Measurements from ENCODE around the gene SLC6A18.
A peak's percentile ranks its signal among the peaks of the same experiment; 100 is the strongest.

SLC6A18 gene

DNA sequence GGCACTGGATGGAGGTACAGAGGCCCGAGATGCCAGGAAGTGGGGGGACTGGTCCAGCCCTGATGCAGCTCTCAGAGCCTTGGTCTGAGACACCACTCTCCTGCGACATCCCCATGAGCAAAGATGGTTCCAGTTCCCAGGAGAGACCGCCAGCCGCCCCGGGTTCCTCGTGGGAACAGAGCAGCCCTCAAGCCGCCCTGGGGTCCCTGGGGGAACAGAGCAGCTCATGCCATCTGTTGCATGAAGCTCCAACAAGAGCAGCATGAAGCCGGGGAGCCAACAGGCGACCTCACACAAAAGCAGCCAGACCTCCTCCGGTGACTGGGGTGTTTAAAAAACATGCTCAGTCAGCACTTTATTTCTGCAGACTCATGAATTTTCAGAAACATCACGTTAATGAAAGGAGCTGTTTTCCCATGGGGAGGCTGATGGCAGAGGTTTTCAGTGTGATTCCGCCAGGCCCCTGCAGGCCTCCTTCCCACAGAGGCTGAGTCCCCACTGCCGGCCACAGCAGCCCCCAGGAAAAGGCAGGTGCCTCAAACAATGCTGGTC lies 6.2 kb downstream of the SLC6A18 start:
- no peak for DNase-seq (ENCODE audit: low read depth, low spot score)

DNA sequence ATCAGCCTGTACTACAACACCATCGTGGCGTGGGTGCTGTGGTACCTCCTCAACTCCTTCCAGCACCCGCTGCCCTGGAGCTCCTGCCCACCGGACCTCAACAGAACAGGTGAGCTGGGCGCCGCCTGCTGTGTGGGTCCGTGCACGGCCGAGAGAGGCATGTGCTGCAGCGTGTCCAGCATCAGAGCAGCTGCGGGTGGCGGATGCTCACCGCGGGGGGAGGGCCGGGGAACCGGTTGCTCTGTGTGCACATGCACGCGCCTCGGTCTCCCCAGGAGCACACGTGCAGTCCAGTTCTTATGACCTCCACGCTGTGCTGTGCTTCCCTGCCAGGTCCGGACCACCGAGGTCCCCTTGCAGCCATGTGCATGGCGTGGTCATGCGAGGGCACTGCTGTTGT lies 7.6 kb downstream of the SLC6A18 start:
- DNase-seq (ENCODE audit: low read depth, low spot score): no peak

DNA sequence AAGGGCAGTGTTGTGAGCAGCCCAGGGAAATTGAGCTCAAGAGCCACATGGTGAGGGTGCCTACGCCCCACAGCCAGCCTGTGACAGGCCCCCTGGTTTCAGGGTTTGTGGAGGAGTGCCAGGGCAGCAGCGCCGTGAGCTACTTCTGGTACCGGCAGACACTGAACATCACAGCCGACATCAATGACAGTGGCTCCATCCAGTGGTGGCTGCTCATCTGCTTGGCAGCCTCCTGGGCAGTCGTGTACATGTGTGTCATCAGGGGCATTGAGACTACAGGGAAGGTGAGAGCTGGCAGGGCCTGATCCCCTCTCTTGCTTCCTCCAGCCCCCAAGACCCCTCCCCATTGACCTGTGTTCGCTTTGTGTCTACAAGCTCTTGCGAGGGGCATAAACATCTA lies 10.2 kb downstream of the SLC6A18 start:
- DNase-seq (ENCODE audit: low read depth, low spot score): no peak

DNA sequence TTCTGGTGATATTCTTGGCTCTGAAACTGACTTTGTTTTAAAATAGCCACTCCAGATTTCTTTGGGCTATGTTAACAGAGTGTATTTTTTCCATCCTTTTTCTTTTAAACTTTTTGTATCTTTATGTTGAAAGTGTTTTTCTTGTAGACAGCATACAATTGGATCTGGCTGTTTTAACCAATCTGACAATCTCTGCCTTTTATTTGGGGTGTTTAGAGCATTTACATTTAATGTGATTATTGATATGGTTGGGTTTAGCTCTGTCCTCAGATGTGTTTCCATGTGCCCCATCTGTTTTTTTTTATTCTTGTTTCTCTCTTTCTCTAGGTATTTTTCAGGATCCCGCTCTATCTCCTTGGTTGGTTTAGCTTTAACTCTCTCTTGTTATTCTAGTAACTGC lies 10.7 kb downstream of the SLC6A18 start:
- no peak for DNase-seq (ENCODE audit: low read depth, low spot score)

DNA sequence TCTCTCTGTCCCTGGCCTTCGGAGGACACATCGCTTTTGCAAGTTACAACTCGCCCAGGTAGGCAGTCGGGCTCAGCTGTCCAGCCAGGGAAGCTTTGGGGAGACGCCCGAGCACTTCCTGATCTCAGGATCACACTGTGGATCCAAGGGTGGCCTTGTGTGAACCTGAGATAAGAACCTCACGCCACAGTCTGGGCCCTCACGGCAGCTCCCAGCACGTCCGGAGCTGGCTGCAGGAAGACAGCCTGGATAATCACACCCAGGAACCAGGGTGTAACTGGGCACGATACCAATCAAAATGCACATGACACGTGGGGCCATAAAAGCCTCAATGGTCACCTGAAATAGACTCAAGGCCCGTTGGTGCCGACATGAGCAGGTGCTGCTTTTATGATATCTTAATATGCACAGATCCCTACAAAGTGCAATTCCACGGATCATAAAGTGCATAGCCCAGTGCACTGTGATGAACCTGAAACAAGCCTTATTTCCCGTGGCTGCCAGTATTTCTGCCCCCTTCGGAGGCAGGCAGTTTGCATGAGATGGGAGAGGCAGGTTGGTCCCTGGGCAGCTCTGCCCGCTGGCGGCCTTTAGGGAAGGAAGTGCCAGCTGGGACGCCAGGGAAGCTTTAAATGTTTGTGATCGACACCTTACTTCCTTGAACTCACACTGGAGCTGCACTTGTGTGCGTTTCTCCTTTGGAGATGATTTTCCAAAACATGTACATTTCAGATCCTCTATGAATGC lies 14.5 kb downstream of the SLC6A18 start:
- no peak for DNase-seq (ENCODE audit: low read depth, low spot score)

DNA sequence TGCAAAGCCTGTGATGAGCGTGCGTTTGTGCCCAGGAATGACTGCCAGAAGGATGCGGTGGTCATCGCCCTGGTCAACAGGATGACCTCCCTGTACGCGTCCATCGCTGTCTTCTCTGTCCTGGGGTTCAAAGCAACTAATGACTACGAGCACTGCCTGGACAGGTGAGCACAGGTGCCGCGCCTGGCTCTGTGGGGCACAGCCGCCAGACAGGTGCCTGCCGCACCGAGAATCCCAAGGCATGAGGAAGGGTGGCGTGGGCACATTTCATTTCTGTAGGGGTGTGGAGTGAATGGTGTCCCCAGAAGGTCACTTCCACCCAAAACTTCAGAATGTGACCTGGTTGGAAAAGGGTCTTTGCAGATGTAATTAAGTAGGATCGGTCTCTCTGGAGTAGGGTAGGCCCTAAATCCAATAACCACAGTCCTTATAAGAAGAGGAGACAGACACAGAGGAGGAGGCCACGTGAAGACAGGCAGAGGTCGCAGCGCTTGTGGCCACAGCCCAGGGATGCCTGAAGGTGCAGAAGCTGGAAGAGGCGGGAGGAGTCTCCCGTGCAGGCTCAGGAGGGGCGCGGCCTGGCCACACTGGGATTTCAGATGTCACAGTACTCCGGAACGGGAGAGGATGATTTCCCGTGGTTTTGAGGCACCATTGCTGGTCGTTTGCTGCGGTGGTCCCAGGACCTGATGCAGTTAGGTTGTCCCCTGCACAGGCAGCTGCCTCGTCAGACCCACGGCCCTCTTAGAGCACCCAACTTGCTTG lies 15.5 kb downstream of the SLC6A18 start:
- DNase-seq (ENCODE audit: low read depth, low spot score): no peak

DNA sequence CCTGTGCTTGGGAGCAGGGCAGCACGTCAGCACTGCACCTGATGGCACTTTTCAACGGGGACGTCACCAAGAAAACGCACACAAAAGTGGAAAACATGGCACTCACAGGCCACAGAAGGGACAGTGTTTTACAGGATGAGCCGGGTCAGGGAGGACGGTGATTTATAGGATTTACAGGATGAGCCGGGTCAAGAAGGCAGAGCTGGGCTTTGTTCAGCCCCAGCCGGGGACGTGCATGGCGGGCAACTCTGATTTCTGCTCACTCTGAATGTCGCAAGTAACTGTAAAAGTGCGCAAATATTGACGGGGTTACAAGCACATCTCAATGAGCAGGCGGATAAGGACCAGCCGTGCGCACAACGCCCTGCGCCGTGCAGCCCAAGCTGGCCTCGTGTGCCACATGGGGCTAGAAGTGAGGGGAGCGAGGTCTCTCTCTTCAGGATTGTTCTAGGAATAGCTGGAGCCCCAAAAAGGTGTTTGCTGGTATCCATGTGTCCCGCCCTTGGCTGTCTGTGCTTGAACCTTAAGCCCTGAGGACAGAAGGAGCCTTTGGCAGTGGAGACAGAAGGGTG lies 16.4 kb downstream of the SLC6A18 start:
- DNase-seq (ENCODE audit: low read depth, low spot score): no peak

DNA sequence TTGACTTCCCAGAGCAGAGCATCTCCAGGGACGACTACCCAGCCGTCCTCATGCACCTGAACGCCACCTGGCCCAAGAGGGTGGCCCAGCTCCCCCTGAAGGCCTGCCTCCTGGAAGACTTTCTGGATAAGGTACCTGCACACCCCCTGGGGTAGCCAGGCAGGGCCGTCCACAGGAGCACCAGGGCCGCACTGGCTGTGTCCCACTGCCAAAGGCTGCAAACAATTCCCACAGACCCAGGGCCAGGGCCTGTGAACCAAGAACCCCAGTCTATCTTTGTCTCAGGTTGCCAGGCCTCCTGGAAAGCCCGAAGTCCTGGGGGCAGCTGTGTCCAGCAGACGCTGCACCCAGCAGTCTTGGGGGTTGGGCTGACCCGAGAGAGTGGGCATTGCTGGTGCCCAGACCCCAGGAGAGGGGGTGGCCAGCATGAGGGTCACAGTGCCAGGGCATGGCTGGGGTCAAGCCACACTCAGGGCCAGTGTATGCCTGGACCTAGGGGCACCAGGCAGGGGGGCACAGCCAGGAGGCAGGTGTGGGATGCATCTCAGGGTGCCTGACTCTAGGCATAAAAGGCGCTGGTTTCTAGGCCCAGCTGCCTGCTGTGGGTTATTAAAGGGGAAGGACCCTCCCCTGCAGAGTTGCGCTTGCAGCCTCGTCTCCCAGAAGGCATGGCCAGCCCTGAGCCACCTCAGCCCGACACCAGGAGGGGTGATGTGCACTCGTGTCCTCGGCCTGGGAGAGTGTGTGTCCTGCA lies 17.7 kb downstream of the SLC6A18 start:
- peak; percentile 16 for DNase-seq (ENCODE audit: low read depth, low spot score)

DNA sequence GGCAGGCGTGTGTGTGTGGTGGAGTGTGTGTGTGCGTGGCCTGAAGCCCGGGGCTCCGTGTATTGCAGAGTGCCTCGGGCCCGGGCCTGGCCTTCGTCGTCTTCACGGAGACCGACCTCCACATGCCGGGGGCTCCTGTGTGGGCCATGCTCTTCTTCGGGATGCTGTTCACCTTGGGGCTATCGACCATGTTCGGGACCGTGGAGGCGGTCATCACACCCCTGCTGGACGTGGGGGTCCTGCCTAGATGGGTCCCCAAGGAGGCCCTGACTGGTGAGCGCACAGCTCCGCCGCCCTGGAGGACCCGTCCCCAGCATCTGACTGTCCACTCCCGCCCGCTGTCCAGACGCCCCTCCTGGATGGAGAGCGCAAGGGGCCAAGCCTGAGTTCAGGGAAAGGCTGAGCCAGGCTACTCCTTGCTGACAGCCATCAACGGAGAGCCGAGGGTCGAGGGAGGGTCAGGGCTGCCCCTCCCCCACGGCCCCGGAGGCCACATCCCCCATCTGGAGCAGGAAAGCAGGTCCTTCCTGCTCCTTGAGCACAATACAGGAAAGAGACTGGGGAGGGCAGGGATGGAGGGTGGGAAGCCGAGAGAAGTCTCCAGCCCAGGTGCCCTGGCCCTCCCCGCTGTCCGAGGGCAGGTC lies 18.4 kb downstream of the SLC6A18 start:
- peak; percentile 86 for DNase-seq (ENCODE audit: low read depth, low spot score)

DNA sequence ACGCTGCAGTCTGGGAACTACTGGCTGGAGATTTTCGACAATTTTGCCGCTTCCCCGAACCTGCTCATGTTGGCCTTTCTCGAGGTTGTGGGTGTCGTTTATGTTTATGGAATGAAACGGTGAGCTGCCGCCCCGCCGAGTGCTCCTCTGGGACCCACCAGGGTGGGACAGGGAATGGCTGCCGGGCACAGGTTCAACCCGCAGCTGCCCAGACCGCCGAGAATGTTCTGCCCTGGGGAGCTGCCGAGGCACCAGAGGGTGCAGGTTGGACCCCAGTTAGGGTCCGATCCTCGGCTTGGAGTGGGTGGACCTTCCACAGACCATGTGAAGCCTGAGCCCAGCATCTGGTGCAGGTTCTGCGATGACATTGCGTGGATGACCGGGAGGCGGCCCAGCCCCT lies 19.1 kb downstream of the SLC6A18 start:
- DNase-seq (ENCODE audit: low read depth, low spot score): no peak

DNA sequence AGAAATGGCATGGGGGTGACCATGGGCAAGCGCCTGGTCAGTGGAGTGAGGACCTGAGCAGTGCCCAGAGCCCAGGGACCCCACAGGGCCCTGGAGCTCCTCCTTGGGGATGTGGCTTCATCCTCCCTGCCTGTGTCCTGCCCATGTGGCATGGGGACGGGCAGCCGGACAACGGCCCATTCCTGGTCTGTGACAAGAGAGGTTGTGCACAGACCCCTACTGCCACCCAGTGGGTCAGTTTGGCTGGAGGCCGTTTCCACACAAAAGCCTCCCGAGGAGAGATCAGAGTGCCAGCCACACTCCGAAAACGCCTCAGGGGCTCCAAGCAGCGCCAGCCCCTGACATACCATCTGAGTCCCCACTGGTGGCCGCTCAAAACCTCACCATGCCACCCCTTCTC lies 19.8 kb downstream of the SLC6A18 start:
- DNase-seq (ENCODE audit: low read depth, low spot score): peak; percentile 45

DNA sequence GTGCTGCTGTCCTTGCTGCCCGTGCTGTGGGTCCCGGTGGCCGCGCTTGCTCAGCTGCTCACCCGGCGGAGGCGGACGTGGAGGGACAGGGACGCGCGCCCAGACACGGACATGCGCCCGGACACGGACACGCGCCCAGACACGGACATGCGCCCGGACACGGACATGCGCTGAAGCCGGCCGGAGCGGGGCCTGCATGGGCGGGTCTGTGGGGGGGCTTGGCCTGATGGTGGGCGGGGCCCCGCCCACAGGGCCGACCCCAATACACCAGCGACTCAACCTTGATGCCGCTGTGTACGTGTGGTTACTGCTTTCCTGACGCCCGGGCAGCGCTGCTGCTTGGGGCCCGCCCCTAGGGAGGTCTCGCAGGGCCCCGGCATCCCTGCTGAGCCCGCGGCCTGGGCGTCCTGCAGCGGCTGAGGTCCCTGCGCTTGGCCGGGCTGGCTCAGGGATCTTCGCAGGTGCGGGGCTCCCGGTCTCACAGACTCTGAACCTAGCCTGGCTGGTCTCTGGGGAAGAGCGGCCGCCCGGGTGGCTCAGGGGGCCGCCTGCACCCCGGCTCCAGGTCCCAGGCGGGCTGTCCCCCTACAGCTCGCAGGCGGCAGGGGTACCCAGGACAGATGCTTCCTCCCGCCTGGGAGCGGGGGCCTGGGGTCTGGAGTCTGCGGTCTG lies 20.9 kb downstream of the SLC6A18 start:
- no peak for DNase-seq (ENCODE audit: low read depth, low spot score)

DNA sequence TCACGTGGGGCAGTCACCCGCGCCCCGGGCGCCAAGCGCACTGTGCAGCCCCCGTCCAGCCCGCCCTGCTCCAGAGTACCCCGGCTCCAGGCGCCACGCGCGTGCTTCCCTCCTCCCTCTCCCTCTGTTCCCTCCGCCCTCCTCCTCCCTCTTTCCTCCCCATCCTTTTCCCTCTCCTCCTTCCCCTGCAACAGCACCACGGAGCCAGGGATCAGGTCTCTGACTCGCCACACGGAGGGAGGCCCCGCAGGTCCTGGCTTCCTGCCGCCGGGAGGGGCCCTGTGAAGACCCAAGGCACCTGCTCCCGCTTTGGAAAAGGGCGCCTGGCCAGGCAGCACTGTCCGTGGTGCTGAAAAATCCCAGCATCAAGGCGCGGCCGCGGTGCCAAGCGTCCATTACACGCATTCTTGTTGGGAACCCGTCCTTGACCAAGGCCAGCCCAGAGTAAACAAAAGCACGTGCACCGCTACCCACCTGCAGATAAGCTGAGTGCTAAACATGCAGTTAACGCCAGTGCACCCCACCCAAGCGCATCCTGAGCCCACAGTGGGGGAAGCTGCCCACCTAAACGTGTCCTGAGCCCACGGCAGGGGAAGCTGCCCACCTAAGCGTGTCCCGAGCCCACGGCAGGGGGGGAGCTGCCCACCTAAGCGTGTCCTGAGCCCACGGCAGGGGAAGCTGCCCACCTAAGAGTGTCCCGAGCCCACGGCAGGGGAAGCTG lies 21.7 kb downstream of the SLC6A18 start:
- peak; percentile 85 for DNase-seq (ENCODE audit: low read depth, low spot score)

DNA sequence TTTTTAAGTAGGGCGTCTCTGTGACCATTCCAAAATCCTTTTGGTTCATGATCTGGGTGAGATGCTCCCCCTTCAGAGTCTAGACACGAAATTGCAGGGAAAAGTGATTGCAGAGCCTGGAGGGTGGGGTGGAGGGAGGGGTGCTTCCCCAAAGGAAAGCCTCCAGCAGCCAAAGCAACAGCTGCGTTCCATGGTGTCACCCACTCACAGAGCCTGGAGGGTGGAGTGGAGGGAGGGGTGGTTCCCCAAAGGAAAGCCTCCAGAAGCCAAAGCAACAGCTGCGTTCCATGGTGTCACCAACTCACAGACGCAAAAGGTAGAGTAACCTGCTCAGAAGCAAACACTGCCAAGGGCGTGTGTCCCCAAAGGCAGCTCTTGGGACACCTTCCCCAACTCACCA lies 22.6 kb downstream of the SLC6A18 start:
- DNase-seq (ENCODE audit: low read depth, low spot score): no peak

DNA sequence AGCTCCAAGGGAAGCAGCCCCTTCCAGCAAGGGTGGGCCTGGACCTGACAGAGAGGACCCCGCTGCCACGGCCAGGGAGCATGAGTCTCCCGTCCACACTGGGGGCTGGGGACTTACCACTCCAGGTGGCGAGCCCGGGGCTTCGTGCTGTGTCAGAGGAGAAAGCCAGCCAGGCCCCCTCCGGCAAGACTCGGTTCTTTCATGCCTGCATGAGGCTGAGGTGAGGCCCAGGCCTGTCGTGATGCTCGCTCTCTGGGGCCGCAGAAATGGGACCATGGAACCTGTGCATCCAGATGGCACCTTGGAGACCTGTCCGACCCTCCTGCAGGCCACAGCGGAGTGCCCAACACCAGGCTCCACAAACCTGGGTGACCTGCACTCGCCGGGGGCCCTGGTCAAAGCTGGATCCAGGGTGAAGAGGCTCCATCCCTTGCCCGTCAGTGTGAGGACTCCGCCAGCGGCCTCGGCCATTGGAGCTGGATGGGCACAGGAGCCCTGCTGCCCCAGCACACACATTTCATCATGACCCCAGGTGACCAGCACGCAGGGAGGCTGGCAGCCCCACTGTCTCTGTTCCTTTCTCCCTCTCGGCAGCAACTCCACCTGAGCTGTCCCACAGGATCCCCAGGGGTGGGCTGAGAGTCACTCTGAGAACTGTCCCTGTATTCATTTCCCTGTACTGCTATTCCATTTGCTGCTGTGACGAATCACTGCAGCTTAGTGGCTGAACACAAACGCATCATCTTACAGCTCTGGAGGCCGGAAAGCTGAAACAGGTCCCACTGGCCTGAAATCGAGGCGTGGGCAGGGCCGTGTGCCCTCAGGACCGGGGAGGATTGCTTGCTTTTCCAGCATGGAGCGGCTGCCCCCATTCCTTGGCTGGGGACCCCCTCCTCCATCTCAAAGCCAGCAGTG lies 24.4 kb downstream of the SLC6A18 start:
- no peak for DNase-seq (ENCODE audit: low read depth, low spot score)

DNA sequence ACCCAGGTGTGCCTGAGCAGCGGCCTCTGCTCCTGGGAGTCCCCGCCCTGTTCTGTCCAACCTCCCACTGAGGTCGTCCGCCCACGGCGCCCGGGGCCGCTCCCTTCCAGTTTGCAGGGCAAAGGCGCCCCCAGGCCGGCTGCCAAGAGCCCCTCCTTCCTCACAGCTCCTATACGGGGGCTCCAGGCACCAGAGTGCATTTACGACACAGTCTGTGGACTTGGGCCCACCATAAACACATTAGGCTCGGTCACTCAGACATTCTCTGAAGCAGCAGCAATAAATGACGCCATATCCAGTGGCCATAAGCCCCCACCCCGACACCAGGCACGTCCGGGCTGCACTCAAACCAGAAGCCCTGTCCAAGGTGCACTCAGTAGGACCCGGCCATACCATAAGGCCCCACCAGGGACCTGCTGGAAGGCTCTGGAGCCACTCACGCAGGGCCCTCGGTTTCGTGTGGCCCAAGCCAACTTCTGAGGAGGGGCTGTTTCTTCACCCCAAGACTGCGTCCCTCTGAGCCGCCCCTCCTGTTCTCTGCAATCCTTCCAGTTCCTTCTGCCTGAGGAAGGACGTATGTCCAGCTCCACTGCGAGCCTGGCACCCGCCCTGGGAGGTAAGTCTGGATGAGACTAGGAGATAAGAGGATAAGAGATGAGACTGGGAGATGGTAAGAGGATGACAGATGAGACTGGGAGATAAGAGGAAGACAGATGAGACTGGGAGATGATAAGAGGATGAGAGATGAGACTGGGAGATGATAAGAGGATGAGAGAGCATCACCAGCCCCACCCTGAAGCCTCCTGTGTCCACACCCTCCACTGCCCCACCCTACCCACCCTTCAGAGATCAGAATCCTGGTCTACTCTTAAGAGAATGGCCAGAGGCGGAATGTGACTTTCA lies 26.7 kb downstream of the SLC6A18 start:
- peak; percentile 27 for DNase-seq (ENCODE audit: low read depth, low spot score)

DNA sequence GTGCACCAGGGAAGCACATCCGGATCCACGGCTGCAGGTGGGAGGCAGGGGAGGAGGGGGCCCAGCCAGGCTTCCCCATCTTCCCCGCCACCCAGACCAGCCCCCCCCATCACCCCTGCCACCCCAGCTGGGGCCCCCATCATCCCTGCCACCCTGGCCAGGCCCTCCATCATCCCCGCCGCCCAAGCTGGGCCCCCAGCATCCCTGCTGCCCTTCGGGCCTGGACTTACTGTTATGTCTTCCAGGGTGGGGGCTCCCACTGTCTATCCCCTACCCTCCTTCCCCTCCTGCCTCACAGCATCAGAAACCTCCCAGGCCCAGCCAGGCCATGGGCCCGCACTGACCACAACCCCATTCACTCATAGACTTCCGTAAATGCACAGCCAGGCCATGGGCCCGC lies 27.5 kb downstream of the SLC6A18 start:
- no peak for DNase-seq (ENCODE audit: low read depth, low spot score)

Measured in ELF-1 (cell line).